Measurements from ENCODE around the gene ZNF697.
"Not testable (repeated sequence)": the region's sequence is repeated elsewhere in the genome, so short reads cannot be mapped to it uniquely, and the experiment has no call there.

ZNF697 gene
- total RNA-seq = 17.4 to 296 (median 62.2) reads per million in 17 experiments

DNA sequence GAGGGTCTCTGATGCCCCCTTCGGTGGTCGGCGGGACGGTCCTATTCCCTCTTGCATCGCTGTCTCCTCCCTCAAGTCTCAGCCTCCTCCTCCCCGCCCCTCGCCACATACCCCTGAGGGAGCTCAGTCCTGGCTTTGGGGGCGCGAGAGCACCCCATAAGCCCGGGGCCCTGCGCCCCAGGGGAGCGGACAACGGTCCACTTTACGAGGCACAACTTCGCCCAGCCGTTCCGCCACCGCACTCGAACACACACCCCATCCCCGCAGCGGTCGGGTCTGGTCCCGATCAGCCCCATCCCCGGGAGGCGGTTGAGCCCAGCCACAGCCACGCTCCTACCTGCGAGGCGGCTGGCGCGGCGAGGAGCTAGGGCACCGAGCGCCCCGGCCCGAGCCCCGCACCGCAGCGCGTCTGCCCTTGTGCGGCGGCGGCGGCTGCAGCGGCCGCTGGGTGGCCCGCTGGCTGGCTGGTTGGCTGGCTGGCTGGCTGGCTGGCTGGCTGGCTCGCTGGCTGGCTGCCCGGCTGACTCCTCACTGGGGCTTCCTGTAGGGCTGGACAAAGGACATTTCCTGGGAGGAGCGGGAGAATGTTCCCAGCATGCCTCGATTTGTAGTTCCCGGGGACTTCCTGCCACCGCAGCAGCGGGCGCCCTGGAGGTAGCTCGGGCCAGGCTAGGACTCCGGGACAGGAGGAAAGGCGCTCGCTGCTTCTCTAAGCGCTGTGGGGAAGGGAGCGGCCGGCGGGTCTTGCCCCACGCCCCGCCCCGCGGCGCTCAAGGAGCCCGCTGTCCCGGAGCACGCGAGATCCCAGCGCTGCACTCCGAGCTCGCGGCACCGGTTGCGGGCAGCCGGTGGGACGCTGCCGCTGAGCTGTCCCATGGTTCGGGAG lies at the start of gene ZNF697:
TSS of gene ZNF697 (minus strand) at position 533 of the 886 bp plus-strand sequence. CDS start 22,166 bp downstream, outside the sequence.
- peak; percentile 94 to 97 (median 96) for DNase-seq

DNA sequence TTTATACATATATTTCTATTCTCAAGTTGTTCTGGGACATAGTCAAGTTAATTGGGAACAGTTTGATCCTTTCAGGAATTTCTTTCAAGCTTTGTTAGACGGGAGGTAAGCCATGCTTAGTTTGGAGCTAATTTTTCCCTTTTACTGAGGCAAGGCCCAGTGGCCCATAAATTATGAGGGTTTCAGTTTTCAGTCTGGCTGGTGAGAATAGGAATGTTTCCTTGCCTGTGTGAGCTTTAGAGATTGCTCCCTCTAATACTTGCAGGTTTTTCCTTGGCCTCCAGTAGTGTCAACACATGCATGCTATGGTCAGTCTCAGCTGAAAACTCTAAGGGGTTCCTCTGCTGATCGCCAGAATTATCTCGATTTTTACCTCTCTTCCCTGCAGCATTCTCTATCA lies 49.5 kb upstream of the ZNF697 start:
- no peak for DNase-seq

DNA sequence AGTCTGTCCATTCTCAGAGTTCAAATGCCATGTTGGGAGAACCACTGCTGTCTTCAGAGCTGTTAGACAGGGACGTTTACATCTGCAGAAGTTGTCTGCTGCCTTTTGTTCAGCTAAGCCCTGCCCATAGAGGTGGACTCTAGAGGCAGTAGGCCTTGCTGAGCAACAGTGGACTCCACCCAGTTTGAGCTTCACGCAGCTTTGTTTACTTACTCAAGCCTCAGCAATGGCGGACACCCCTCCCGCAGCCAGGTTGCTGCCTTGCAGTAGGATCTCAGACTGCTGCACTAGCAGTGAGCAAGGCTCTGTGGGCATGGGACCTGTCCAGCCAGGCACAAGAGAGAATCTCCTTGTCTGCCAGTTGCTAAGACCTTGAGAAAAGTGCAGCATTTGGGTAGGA lies 48.8 kb upstream of the ZNF697 start:
- not testable (repeated sequence) for DNase-seq

DNA sequence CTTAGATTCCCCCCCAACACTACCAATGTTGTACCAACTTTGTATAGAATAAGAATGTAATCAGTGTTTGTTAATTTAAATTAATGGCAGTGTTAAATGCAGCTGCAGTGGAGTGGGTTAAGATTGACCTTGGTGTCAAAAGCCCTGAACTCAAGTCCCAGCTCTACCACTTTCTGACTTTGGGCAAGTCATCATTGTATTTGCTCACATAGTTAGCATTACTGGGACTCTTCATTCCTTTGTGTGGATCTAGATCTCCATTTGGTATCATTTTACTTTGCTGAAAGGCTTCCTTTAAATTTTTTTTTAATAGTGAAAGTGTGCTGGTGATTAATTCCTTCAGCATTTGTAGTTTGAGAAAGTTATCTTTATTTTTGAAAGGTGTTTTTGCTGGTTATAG lies 41.4 kb upstream of the ZNF697 start:
- no peak for DNase-seq

DNA sequence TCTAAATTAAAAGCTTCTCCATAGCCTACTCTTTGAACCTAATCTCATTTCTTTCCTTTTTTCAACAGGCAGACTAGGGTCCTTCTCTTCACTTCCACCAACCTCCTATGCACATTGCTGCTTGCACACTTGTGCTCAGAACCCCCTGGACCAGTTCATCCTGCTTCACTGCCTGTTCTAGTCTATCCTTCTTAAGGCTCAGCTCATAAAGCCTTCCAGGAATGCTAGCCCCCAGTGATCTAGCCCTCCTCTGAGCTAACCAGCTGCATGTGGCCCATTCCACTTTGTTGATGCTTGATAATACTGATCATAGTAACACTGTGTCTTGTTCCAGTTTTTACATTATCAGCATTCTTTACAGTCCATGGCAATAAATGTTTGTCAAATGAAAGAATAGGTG lies 40.7 kb upstream of the ZNF697 start:
- DNase-seq = no peak

DNA sequence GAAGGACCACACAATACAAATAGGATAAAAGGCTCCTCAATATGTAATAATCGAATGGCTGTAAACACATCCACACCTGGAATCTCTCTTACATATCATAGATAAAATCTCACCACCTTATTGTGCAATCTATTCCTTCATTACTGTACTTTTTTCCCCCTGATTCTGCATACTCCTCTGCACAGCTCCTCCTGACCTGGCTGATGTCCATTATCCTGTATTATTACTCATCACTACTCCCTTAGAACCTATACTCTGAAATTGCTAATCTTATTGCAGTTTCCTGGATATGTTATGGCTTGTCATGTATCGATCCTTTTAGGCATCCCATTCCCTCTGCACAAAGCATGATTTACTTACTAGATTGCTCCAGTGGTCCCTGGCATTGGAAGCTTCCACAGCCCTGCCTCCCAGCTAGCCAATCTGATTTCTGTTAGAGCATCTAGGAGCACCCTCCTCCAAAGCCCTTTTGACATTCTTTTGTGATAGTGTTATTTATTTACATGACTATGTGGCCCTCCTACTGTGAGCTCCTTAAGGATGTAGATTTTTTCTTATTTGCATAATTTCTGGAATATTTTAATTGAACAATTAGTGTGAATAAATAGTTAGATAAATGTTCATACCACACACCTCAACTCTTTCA lies 39.5 kb upstream of the ZNF697 start:
- no peak for DNase-seq

DNA sequence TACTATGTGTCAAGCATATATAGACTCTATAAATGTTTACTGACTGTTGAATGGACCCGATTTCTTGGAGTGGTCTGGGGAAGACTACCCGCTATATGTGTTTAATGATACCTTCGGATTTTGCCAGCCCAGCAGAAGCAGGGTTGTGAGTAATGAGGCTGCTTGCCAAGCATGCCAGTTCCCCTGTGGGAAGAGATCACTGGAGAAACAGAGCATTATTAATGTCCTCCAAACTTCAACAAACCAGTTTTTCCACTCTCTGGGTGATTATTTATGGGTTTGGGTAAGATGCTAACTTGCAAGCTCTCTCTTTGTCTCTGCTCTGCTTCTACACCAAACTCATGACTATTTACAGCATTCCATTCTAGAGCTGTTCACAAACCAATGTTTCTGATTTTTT lies 38.6 kb upstream of the ZNF697 start:
- DNase-seq = no peak

DNA sequence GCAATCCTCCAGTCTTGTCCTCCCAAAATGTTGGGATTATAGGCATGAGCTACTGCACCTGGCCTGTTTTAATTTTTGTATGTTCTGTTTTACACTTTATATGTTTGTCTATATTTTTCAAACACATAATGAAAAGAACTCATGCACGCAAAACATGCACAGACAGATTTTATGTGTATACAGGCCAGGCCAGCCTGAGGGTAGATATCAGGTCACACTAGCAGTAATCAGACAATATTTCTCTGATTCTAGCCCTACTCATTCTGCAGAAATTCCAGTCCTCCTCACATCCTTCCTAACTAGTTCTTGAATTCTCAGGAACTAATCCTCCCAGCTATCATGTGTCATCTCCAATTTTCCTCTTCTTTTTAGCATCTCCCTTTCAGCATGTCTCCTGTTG lies 35.8 kb upstream of the ZNF697 start:
- DNase-seq = no peak

DNA sequence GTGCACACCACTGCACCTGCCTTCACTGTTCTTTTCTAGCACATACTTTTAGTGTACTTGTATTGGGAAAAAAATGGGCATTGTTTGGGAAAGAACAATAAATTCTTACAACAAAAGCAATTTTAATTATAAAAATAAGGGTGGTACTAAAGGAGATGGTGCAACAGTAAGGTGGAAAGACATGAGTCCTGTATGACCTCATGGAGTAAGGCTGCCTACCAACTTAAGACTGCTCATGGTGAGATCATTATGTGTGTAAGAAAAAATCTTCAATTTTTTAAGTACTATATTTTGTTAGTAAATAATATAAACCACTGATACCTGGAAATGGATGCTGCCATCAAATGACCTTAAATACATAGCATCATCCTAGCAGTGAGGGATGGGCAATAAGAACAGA lies 34.1 kb upstream of the ZNF697 start:
- no peak for DNase-seq

DNA sequence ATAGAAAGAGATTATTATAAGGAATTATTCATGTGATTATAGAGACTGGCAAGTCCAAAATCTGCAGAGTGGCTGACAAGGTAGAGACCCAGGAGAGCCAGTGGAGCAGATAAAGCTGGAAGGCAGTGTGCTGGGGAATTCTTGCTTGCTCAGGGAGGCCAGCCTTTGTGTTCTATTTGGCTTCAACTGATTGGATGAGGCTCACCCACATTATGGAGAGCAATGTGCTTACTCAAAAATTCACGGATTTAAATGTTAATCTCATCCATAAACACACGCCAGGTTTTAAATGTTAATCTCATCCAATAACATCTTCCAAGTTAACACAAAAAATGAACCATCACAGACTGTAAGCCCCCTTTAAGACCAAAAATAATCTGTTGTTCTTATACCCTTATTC lies 33.5 kb upstream of the ZNF697 start:
- no peak for DNase-seq

DNA sequence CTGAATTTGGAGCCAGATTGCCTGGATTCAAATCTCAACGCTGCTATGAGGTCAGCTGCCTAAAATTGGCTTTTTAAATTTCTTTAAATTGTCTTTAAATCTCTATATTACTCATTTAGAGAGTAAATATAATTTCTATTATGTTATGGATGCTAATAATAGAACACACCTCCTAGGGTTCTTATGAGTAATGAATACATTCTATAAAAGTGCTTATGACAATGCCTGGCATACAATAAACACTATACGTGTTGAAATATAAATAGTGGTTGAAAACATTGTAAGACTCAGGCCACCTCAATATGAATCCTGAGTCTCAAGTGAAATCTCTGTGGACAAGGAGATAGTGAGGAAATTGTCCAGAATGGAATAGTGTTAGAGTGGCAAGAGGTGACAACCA lies 32.7 kb upstream of the ZNF697 start:
- no peak for DNase-seq

DNA sequence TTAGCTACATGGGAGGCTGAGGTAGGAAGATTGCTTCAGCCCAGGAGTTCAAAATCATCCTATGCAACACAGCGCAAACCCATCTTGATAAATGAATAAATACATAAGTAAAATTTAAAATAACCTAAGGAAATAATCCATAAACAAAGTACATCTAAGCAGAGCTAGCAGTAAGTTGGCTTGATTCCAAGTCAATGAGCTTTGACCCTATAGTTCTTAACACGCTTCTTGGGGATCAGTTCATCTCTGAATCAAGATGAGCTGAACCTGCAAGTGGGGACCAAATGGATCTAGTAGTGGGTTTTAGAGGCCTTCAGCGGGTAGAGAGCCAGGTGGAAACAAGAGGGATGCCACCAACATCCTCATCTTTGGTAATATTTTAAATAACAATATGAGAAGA lies 32.1 kb upstream of the ZNF697 start:
- no peak for DNase-seq

DNA sequence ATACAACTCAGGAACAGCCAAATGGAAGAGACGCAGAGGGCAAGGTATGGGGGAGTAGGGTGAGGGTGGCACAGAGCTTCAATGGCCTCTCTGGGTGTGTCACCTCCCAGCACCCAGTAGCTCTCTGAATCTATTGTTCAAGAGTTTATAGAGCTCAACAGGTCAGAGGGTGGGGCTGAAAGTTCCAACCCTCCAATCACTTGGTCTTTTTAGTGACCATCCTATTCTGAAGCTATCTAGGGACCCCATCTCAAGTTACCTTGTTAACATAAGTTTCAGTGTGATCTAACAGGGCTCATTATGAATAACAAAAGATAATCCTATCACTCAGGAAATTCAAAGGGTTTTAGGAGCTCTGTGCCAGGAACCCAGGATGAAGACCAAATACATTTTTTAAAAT lies 31.2 kb upstream of the ZNF697 start:
- DNase-seq = no peak

DNA sequence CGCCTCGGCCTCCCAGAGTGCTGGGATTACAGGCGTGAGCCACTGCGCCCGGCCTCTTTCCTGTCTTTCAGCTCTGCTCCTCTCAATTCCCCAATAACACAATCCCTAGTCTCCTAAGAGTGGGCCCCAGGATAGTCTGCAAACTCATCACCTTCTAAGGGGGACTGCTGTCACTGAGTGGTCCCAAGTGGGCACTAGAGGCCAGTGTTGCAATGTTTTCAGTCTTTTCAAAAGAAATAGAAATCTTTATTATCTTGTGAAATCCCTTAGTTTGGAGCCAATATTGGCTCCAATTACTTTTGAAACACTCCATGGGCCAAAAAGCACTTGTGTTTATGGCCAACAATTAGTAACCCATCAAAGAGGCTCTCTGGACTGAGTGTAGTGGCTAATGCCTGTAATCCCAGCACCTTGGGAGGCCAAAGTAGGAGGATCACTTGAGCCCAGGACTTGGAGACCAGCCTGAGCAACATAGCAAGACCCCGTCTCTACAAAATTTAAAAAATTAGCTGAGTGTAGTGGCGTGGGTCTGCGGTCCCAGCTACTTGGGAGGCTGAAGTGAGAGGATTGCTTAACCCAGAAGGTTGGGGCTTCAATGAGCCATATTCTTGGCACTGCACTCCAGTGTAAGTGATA lies 28.6 kb upstream of the ZNF697 start:
- DNase-seq = no peak

DNA sequence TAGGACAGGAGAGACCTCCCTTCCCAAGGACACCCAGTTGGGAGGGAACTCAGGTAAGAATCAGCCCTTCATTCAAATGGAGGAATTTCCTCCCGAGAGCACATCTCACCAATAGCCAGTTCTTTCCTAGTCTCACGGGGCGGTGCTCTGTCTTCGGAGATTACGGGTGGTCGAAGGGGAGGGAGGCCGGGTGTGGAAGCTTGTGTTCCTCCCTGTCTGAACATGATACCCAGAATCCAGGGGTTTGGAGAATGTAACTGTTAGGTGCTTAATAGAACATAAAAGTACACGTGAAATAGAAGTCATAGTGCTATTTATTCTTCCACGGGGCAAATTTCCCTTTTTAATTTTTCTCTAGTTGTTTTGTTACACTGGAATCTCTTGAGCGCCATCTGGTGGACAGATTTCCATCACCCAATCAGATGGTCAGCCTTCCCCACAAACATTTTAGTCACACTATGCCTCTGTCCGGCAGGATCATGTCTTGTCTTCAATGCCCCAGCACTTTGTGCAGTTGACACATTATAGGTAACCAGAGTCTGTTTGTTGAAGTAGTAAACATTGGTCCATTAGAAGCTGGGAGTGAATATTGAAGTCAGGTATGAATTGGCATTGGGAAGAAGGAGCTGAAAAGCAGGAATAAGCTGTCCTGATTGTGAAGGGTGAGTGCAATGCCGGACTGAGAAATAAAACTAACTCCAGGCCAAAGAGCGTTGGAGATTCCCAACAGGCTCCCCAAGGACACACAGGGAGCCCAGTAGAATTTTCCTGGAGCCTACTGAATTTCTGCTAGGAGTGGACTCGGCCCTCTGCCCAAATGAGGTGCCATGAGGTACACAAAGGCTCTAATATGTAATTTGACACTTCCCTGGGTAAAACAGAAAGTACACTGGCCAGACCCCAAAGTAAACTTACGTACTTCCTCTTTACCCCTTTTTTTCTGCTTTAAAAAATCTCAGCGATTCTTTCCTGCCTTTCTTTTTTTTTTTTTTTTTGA lies 27.6 kb upstream of the ZNF697 start:
- peak; percentile 89 to 93 (median 90) for DNase-seq

DNA sequence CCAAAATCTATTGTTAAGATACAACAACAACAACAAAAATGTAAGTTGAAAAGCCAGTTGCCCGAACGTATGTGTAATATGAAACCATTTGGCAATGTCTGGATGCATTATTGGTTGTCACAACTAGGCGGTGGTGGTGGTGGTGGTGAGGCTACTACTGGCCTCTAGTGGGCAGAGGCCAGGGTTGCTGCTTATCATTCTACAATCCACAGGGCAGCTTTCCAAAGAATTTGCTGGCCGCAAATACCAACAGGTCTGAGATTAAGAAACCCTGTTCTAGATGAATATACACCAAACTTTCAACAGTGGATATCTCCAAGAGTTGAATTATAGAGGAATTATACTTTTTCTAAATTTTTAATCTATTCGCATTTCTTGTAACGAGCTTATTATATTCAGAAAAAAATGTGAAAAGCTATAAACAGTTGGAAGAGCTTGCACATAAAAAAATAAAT lies 26.8 kb upstream of the ZNF697 start:
- DNase-seq = peak in 1 of 4 experiments; percentile 80

DNA sequence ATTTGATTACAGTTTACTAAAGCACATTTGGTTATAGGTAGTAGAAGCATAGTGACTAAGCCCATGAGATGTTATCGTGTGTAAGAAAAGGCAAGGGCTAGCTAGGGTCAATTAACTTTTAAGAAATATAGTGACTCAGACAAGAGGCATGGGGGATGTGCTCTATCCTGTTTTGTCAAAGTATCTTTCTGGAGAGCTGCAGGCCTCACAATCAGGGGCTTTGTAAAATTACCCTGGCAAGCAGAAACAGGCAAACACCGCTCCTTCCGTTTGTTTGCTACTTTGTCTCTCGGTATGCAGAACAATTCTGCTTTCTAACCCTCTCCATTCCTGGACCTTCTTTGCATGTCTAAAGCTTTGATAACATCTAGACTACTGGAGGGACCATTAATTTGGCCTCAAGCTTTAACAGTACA lies 26.1 kb upstream of the ZNF697 start:
- no peak for DNase-seq

DNA sequence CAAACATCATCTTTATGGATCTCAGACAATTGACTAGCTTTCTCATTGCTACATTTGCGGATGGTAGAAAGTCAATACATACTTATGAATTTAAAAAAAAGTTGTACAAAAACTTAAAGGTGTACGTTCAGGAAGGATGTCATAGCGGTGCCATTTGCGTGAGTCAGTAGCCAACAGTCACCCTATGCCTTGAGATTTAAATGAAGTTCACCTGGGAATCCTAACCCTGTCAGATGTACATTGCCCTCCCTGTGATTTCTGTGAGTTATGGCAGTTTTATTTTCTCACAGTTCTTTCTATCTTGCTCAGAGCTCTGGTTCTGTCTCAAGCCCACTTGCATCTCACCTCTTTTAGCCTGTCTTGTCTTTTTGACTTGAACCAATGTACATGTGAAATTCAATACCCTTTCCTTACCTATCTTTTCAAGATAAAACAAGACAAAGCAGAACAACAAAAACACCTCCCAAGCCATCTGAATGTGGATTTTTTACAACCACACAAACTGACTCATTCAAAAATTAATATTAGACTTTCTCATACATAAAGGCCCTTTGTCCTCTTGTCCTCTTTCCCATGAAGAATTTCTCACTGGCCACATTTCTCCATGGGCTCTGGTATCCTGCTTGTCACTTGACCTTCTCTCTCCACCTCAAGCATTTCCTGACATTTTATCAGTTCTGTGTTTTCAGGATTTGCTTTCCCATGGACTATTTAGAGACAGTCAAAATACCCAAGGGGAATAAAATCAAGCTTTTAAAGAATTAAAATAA lies 25.3 kb upstream of the ZNF697 start:
- DNase-seq = no peak

DNA sequence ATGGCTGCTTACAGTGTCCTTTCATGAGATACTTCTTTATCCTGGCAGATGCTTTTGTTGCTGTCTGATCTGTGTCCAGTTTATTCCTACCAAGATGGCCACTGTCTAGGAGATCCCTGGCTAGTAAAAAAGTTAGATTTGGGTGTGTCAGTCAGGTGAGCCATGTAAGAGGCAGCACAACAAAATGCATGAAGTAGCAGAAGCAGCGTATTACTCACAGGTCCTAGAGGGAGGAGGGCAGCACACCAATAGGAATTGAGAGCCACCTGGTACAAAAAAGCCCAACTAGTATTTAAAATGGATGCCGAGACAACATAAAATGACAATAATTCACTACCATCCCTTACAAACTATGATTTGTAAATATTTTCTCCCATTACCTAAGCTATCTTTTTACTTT lies 22.8 kb upstream of the ZNF697 start:
- no peak for DNase-seq

DNA sequence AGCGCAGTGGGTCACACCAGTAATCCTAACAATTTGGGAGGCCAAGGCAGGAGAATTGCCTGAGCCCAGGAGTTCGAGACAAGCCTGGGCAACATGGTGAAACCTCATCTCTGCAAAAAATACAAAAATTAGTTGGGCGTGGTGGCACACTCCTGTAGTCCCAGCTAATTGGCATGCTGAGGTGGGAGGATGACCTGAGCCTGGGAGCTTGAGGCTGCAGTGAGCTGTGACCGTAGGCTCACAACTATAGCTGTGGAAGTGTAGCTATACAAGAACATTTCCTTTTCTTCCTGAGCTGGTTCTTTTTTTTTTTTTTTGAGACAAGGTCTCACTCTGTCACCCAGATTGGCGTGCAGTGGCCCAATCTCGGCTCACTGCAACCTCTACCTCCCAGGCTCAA lies 19.1 kb upstream of the ZNF697 start:
- DNase-seq = no peak

DNA sequence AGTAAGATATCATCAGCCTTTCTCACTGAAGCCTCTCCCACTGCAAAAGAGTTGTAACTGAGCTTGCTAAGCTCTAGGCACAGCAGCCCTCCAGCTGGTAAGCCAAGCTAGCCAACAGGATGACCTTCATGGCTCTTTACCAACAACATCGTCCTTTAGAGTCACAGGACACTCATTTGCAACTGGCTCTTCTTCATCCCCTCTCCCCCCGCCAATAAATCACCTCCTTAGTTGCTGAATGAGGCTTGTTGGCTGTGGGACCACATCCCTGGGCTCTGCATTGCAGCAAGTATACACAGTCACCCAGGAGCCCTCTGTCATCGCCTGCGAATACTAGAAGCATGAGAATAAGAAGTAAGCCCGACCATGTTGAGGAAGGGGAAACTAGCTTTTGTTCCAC lies 16.0 kb upstream of the ZNF697 start:
- no peak for DNase-seq
